Erythroblast (primary cell): Measurements from ENCODE around the gene CCDC198.

Experiments
- GATA1 ChIP-seq: IDR thresholded peaks from 2 replicates; pipeline ENCODE4 v1.6.1; 2011; ENCODE audit warnings: low read depth, mild to moderate bottlenecking, control low read depth, low read length, moderate library complexity
- POLR2A ChIP-seq: IDR thresholded peaks from 2 replicates; pipeline ENCODE4 v1.6.1; 2011; ENCODE audit warnings: mild to moderate bottlenecking, low read length

DNA sequence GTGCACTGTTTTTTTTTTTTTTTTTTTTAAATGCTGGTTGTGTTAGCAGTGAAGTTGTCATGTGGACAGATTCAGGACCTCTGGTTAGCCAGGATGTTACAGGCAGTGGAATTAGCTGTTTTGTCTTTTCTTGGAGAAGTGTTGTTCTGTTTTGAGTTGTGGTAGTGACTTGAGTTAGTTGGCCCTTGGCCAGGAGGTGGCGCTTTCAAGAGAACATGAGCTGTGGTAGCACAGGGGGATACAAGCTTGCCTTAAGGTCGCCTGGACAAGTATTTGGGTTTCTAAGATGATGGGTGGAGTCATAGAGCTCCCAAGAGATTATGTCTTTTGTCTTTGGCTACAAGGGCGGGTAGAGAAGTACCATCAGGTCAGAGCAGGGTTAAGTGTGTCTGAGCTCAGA is 33.3 kb upstream of the CCDC198 start:
- TF ChIP-seq POLR2A (no peak), GATA1 (no peak)
